Fibroblast of mammary gland (primary cell): ENCODE measurements around the gene PPP1R13L.
"Not testable (repeated sequence)": the region's sequence is repeated elsewhere in the genome, so short reads cannot be mapped to it uniquely, and the experiment has no call there.

Experiments used
- DNase-seq: peaks from one replicate; pipeline ENCODE4 v3.0.0-alpha.2; 2010; ENCODE audit warnings: low read depth
- H3K4me3 ChIP-seq: 2 replicates; pipeline ENCODE4 v1.5.1; 2011; ENCODE audit warnings: low read depth, mild to moderate bottlenecking, low read length, moderate library complexity; ENCODE audit not compliant: control insufficient read depth
- TF ChIP-seq, protein P1 (sequence below): conservative IDR thresholded peaks from 2 replicates; pipeline ENCODE4 v1.5.1; 2011; ENCODE audit warnings: low read depth, low read length, inconsistent platforms; ENCODE audit not compliant: control insufficient read depth, insufficient read depth

The PPP1R13L gene

DNA sequence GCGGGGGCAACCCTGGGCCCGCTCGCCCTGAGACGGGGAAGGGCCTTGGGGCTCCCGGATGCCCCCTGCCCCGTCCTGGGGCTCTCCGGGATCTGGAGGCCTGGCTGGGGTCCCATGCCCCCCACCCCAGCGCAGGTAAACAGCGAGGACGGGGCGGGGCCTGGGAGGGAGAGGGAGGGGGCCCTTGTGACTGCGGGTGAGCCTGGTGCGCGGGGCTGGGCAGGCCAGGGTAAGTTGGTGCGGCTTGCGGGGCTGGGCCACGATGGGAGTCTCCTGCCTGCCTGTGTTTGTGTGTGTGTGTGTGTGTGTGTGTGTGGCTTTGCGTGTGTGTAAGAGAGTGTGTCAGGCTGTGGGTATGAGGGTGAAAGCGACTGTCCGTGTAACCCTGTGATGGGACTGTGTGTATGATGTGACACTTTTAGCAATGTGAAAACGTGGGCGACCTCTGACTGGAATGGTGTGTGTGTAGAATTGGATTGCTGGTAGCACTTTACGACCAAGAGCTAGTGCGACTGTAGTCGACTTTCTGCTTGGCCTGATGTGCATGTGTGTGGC is 63.9 kb downstream of the PPP1R13L start:
- no peak overlapping the region for H3K4me3 ChIP-seq

DNA sequence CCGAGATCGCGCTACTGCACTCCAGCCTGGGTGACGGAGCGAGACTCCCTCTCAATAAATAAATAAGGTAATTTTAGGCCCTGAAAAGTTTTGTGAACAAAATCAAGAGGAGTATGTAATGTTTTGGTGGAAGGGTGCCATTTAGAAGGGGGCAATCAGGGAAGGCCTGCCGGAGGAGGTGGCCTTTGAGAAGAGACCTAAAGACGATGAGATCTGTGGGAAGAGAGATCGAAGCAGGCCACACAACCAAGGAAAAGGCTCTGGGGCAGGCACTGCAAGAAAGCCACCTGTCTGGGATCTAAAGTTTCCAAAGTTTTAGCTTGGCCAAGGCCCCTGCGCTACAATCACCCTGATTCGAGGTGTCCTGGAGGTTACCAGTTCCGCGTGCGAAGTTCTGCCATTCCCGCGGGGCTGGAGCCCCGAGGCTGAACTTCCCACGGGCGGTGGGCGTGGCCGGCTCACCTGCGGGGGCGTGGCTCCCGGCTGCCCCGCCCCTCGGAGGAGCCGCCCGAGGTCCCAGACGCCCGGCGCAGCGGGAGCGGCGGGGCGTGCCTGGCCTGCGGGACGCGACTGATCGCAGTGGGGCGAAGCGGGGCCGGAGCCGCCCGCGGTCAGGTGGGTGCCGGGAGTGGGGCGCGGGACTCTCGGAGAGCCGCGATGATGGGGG is 64.5 kb downstream of the PPP1R13L start, which contains the start of gene KLC3:
Gene KLC3 (plus strand): TSS at position 519 of the 667 bp plus-strand sequence. CDS start 4,792 bp downstream, outside the sequence.
- H3K4me3 ChIP-seq, result no peak within 1 kb of the TSS
- TF ChIP-seq, protein P1, sequence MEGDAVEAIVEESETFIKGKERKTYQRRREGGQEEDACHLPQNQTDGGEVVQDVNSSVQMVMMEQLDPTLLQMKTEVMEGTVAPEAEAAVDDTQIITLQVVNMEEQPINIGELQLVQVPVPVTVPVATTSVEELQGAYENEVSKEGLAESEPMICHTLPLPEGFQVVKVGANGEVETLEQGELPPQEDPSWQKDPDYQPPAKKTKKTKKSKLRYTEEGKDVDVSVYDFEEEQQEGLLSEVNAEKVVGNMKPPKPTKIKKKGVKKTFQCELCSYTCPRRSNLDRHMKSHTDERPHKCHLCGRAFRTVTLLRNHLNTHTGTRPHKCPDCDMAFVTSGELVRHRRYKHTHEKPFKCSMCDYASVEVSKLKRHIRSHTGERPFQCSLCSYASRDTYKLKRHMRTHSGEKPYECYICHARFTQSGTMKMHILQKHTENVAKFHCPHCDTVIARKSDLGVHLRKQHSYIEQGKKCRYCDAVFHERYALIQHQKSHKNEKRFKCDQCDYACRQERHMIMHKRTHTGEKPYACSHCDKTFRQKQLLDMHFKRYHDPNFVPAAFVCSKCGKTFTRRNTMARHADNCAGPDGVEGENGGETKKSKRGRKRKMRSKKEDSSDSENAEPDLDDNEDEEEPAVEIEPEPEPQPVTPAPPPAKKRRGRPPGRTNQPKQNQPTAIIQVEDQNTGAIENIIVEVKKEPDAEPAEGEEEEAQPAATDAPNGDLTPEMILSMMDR, result no peak
- DNase-seq, result no peak

More for the DNA sequence above, 63.9 kb downstream of the PPP1R13L start:
- TF ChIP-seq, protein P1, result no peak
- DNase-seq, result peak; percentile 7

DNA sequence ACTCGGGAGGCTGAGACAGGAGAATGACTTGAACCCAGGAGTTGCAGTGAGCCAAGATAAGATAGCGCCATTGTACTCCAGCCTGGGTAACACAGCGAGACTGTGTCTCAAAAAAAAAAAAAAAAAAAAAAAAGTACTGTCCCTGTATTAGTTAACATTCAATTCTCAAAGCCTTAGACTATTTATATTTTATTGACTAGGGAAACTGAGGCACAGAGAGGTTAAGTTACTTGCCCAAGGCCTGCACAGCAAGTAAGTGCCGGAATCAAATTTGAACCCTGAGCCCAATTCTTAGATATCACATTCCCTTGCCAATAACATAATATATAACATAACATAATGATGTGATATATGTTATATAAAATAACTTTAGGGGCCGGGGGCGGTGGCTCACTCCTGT is 65.2 kb downstream of the PPP1R13L start:
- no peak overlapping the region for H3K4me3 ChIP-seq
- TF ChIP-seq, protein P1, result no peak
- no peak for DNase-seq

DNA sequence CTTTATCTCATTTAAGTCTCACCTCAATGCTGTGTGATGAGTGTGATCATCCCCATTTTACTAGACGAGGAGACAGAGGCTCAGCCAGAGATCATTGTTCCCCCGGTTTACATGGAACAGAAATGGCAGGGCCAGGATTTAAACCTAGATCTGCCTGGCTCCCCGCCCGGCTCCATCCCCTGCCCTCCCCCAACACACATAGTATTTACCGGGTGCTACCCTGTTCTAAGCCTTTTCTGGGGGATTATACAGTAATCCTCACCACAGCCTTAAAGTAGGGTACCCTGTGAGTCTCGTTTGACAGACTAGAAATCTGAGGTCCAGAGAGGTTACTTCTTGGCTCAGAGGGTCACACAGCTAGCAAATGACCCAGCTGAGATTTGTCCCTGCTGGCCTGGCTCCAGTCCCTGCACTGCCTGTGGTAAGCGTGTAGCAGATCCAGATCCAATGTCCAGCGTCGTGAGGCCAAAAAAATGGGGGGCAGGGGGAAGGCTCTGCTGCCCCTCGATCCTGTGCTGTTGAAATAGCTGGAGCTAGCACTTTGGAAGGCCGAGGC is 68.1 kb downstream of the PPP1R13L start:
- TF ChIP-seq, protein P1, result no peak
- no peak for DNase-seq
- no peak overlapping the region for H3K4me3 ChIP-seq

DNA sequence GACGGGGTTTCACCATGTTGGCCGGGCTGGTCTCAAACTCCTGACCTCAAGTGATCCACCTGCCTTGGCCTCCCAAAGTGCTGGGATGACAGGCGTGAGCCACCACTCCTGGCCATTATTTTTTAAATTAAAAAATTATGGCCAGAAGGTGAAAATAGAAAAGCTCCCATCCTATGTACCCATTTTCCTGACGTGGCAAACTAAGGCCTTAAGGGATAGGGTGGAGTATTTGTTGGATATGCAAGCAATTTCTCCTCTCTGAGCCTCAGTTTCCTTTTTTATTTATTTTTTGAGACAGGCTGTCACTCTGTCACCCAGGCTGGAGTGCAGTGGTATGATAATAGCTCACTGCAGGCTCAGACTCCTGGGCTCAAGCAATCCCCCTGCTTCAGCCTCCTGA is 70.0 kb downstream of the PPP1R13L start:
- DNase-seq, H3K4me3 ChIP-seq: not testable (repeated sequence)

GRCh38 chr19:45333609-45334303 is 71.1 kb downstream of the PPP1R13L start:
- no peak for DNase-seq
- TF ChIP-seq, protein P1, result no peak
- no peak overlapping the region for H3K4me3 ChIP-seq

DNA sequence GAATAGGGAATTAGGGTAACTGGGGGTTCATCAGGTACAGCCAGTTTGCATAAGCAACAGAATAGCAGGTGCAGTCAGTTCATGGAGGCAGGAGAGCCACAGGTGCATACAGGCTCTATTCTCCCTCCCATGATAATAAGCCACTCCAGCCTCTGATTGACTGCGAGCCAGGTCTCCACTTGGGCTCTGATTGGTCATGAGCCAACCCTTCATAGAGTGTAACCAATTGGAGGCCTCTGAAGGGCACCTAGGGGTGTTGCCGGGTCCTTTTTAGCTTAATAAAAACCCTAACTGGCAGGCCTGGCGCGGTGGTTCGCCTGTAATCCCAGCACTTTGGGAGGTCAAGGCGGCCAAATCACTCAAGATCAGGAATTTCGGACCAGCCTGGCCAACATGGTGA is 73.5 kb downstream of the PPP1R13L start:
- H3K4me3 ChIP-seq, result no peak overlapping the region
- TF ChIP-seq, protein P1, result no peak
- no peak for DNase-seq
